Stomach (tissue), 9 donors: ENCODE data around the gene MYH11. TPM values are rescaled to one million over a fixed set of nuclear protein-coding genes. Genes with fewer than 3 reads are reported as not detected.
"Not testable (repeated sequence)": the region's sequence is repeated elsewhere in the genome, so short reads cannot be mapped to it uniquely, and the experiment has no call there.

ENCODE experiments used
- DNase-seq, 2 donors: peaks; one replicate each; pipeline versions ENCODE4 v3.0.0 to v3.0.0-alpha.2; 2013 to 2019
- H3K27ac ChIP-seq, 5 donors: fragments of 200-600 bp in 4 of 5; sonication (generic) in 4 of 5; one replicate each; pipeline ENCODE4 v1.5.1; 2013 to 2019; ENCODE audit warnings: mild to moderate bottlenecking in 1 of 5, moderate library complexity in 1 of 5
- H3K27me3 ChIP-seq, 3 donors: fragments of 200-600 bp; sonication (generic); one replicate each; pipeline ENCODE4 v1.5.1; 2017 to 2019; ENCODE audit warnings: mixed run types in 1 of 3
- H3K36me3 ChIP-seq, 4 donors: fragments of 200-600 bp; sonication (generic); 1 replicate in 3 of 4; 2 replicates in 1 of 4; pipeline ENCODE4 v1.5.1; 2016 to 2019
- H3K4me1 ChIP-seq, 4 donors: fragments of 200-600 bp; sonication (generic); one replicate each; pipeline ENCODE4 v1.5.1; 2016 to 2019
- H3K4me3 ChIP-seq, 4 donors: fragments of 200-600 bp; sonication (generic) in 3 of 4; one replicate each; pipeline ENCODE4 v1.5.1; 2016 to 2019; ENCODE audit warnings: mild to moderate bottlenecking in 1 of 4
- H3K9me3 ChIP-seq, 4 donors: fragments of 200-600 bp; sonication (generic); one replicate each; pipeline ENCODE4 v1.5.1; 2016 to 2019
- EP300 ChIP-seq: sonication (generic); formaldehyde crosslinking; IDR thresholded peaks from one replicate; pipeline ENCODE4 v1.6.1; 2017; ENCODE audit warnings: antibody characterized with exemption
- POLR2A ChIP-seq, 4 donors: fragments of 450-650 bp; IDR thresholded peaks; one replicate each; pipeline ENCODE4 v1.6.1; 2016; ENCODE audit warnings: antibody characterized with exemption in 4 of 4, control low read depth in 2 of 4, mild to moderate bottlenecking in 1 of 4, moderate library complexity in 1 of 4
- POLR2AphosphoS5 ChIP-seq, 3 donors: sonication (generic); formaldehyde crosslinking; IDR thresholded peaks; one replicate each; pipeline ENCODE4 v1.6.1; 2016; ENCODE audit warnings: antibody characterized with exemption in 3 of 3
- WGBS, 5 donors: extraction: QIAGEN DNeasy Blood & Tissue Kit in 3 of 5; methylation state at CpG; one replicate each; pipeline versions ENCODE4 v1.1.5 to v1.1.7; 2013 to 2018; 5-methylcytosine and 5-hydroxymethylcytosine counted together
- intact Hi-C: fragments of 100-400 bp; cut with DNase I; formaldehyde crosslinking; loops from one replicate; pipeline ENCODE4 v1.15.1; 2023; ENCODE audit warnings: low total_unique reads
- polyA plus RNA-seq, 3 donors: library from polyadenylated mRNA; stranded (reverse); fragments of 200-250 nt; gene quantifications; one replicate each; pipeline ENCODE4 v1.2.3, GENCODE V29; 2013
- total RNA-seq, 5 donors: library from RNA; depleted of rRNA; stranded (reverse); fragments of >200 nt; gene quantifications; one replicate each; pipeline versions ENCODE4 v1.1.0 to v1.2.3, GENCODE V29; 2014 to 2016
- TF ChIP-seq, protein P1 (sequence below), 7 experiments: fragments of 450-650 bp in 4 of 7; fragments of 200-600 bp in 3 of 7; sonication (generic) in 3 of 7; IDR thresholded peaks; one replicate each; pipeline ENCODE4 v1.5.1; 2016 to 2019; ENCODE audit warnings: antibody characterized with exemption in 7 of 7, control low read depth in 2 of 7, mild to moderate bottlenecking in 1 of 7
- donor health status: healthy with polysubstance abuse.
- donor health status: Bipolar disorder and iron deficiency.
- donor health status: healthy.

The MYH11 gene
- total and polyA plus RNA-seq, 8 donors = 33.8 to 3,048 (median 865) TPM

DNA sequence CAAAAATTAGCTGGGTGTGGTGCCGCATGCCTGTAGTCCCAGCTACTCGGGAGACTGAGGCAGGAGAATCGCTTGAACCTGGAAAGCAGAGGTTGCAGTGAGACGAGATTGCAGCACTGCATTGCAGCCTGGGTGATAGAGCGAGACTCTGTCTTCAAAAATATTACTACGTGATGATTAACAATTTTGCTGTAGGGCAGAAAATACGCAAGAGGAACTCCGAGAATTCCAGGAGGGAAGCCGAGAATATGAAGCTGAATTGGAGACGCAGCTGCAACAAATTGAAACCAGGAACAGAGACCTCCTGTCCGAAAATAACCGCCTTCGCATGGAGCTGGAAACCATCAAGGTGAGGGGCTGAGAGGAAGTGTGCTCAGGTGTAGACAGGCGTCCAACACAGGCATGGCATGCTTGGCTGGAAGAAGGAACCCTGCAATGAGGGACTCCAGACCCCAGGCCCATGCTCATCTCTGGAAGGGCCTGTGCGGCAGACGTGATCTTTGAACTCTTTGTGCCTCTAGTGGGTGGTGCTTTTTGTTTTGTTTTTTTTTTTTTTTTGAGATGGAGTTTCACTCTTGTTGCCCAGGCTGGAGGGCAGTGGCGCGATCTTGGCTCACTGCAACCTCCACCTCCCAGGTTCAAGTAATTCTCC is 189.6 kb downstream of the MYH11 start:
- Histone ChIP-seq H3K4me3 (no peak overlapping the region), H3K27ac (no peak overlapping the region), H3K27me3 (no peaks in the 10 kb centered on the region), H3K4me1 (peaks cover 0 to 9% (median 4%) of the 10 kb centered on the region in 4 donors), H3K36me3 (peaks cover 38 to 94% (median 85%) of the 10 kb centered on the region in 4 donors), H3K9me3 (no peaks in the 10 kb centered on the region)
- DNase-seq = no peak
- 88 to 95% (median 91%) methylated on average over 17 to 18 of the region's 18 CpGs for WGBS, 5 donors
- intact Hi-C loops = no loop called here
- no peak for TF ChIP-seq POLR2AphosphoS5 (IDR thresholded peaks at IDR 0.05)
- no peak for TF ChIP-seq POLR2A (IDR thresholded peaks at IDR 0.05)

DNA sequence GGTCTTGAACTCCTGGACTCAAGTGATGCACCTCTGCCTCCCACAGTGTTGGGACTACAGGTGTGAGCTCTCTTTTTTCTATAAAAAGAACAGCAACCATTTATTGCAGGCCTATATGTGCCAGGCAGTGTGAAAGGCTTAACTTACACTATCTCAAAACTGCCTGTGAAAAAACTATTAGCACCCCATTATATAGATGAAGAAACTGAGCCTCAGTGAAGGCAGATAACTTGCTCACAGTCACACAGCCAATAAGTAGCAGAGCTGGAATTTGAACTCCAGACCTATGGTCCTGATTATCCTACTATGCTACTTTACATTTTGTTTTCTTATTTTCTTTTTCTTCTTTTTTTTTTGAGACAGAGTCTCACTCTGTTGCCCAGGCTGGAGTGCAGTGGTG is 191.7 kb downstream of the MYH11 start:
- DNase-seq = no peak
- Histone ChIP-seq H3K4me3 (no peak overlapping the region), H3K9me3 (no peaks in the 10 kb centered on the region), H3K36me3 (peaks cover 38 to 85% (median 69%) of the 10 kb centered on the region in 4 donors), H3K4me1 (peaks cover 0 to 5% (median 0%) of the 10 kb centered on the region in 4 donors), H3K27ac (no peak overlapping the region), H3K27me3 (no peaks in the 10 kb centered on the region)
- intact Hi-C loops = no loop called here
- TF ChIP-seq EP300 = no peak
- TF ChIP-seq POLR2A (IDR thresholded peaks at IDR 0.05) = no peak
- TF ChIP-seq POLR2AphosphoS5 (IDR thresholded peaks at IDR 0.05) = no peak
- TF ChIP-seq, protein P1, sequence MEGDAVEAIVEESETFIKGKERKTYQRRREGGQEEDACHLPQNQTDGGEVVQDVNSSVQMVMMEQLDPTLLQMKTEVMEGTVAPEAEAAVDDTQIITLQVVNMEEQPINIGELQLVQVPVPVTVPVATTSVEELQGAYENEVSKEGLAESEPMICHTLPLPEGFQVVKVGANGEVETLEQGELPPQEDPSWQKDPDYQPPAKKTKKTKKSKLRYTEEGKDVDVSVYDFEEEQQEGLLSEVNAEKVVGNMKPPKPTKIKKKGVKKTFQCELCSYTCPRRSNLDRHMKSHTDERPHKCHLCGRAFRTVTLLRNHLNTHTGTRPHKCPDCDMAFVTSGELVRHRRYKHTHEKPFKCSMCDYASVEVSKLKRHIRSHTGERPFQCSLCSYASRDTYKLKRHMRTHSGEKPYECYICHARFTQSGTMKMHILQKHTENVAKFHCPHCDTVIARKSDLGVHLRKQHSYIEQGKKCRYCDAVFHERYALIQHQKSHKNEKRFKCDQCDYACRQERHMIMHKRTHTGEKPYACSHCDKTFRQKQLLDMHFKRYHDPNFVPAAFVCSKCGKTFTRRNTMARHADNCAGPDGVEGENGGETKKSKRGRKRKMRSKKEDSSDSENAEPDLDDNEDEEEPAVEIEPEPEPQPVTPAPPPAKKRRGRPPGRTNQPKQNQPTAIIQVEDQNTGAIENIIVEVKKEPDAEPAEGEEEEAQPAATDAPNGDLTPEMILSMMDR (IDR thresholded peaks at IDR 0.05) = no peak

DNA sequence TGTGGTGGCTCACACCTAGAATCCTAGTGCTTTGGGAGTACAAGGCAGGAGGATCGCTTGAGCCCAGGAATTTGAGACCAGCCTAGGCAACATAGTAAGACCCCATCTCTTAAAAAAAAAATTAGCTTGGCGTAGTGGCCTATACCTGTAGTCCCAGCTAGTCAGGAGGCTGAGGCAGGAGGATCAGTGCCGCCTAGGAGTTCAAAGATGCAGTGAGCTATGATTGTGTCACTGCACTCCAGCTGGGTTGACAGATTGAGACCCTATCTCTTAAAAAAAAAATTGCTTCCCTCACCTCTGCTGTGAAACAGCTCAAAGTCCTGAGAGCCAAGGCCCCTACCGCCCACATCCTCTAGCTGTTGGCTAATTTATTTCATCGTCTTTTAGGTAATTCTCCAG is 196.6 kb downstream of the MYH11 start:
- no peak for DNase-seq
- 92 to 98% (median 96%) methylated on average over 5 of the region's 5 CpGs for WGBS, 5 donors
- intact Hi-C loops = no loop called here
- Histone ChIP-seq H3K27ac (no peak overlapping the region), H3K27me3 (no peaks in the 10 kb centered on the region), H3K36me3 (peaks cover 6 to 36% (median 20%) of the 10 kb centered on the region in 4 donors), H3K4me3 (no peak overlapping the region), H3K9me3 (no peaks in the 10 kb centered on the region), H3K4me1 (peaks cover 0 to 12% (median 0%) of the 10 kb centered on the region in 4 donors)
- no peak for TF ChIP-seq POLR2A (IDR thresholded peaks at IDR 0.05)
- TF ChIP-seq POLR2AphosphoS5 (IDR thresholded peaks at IDR 0.05) = no peak
- TF ChIP-seq, protein P1 (IDR thresholded peaks at IDR 0.05) = no peak
- no peak for TF ChIP-seq EP300

DNA sequence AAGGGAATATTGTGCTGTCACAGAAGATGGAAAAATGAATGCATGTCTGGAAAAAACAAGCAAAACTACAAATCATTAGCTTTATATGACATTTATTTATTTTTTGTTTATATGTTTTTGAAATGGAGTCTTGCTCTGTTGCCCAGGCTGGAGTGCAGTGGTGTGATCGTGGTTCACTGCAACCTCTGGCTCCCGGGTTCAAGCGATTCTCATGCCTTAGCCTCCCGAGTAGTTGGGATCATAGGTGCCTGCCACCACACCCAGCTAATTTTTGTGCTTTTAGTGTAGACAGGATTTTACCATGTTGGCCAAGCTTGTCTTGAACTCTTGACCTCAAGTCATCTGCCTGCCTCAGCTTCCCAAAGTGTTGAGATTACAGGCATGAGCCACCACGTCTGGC is 198.3 kb downstream of the MYH11 start:
- Histone ChIP-seq H3K27ac (no peak overlapping the region), H3K4me1 (peaks cover 5 to 19% (median 10%) of the 10 kb centered on the region in 4 donors), H3K36me3 (peaks cover 0 to 20% (median 9%) of the 10 kb centered on the region in 4 donors), H3K27me3 (no peaks in the 10 kb centered on the region), H3K9me3 (no peaks in the 10 kb centered on the region), H3K4me3 (no peak overlapping the region)
- DNase-seq = no peak
- TF ChIP-seq EP300 (no peak), POLR2AphosphoS5 (IDR thresholded peaks at IDR 0.05) (no peak), POLR2A (IDR thresholded peaks at IDR 0.05) (no peak)
- TF ChIP-seq, protein P1 (IDR thresholded peaks at IDR 0.05) = no peak
- 91 to 94% (median 94%) methylated on average over 5 of the region's 5 CpGs for WGBS, 5 donors
- intact Hi-C loops = no loop called here

DNA sequence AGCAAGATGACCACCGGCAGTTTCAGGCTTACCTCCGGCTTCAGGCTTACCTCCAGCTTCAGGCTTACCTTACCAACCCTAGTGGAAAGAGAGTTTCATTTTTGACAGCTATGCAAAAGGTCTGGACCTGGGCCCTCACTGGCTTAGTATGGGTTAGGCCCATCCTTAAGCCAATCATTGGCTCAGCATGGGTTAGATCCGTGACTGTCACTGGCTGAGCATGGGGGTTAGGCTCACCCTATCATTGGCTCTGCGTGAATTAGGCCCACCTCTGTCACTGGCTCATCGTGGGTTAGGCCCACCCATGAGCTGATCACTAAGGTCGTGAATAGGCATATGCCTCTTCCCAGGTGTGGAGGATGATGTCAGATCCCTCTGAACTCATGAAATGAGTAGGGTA is 198.7 kb downstream of the MYH11 start:
- Histone ChIP-seq H3K27me3 (no peaks in the 10 kb centered on the region), H3K4me1 (peaks cover 5 to 23% (median 13%) of the 10 kb centered on the region in 4 donors), H3K4me3 (no peak overlapping the region), H3K36me3 (peaks cover 0 to 16% (median 7%) of the 10 kb centered on the region in 4 donors), H3K9me3 (no peaks in the 10 kb centered on the region), H3K27ac (no peak overlapping the region)
- TF ChIP-seq POLR2A (IDR thresholded peaks at IDR 0.05) = no peak
- no peak for TF ChIP-seq POLR2AphosphoS5 (IDR thresholded peaks at IDR 0.05)
- TF ChIP-seq EP300 = no peak
- TF ChIP-seq, protein P1 (IDR thresholded peaks at IDR 0.05) = no peak
- intact Hi-C loops = no loop called here
- 87 to 89% (median 88%) methylated on average over 6 of the region's 6 CpGs for WGBS, 5 donors
- no peak for DNase-seq

DNA sequence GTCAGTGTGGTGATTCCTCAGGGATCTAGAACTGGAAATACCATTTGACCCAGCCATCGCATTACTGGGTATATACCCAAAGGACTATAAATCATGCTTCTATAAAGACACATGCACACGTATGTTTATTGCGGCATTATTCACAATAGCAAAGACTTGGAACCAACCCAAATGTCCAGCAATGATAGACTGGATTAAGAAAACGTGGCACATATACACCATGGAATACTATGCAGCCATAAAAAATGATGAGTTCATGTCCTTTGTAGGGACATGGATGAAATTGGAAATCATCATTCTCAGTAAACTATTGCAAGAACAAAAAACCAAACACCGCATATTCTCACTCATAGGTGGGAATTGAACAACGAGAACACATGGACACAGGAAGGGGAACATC is 201.3 kb downstream of the MYH11 start:
- DNase-seq, H3K27ac ChIP-seq, intact Hi-C loops, H3K9me3 ChIP-seq, H3K27me3 ChIP-seq, H3K36me3 ChIP-seq, H3K4me3 ChIP-seq: not testable (repeated sequence)
- WGBS, 5 donors = 94 to 100% (median 99%) methylated on average over 3 to 4 of the region's 6 CpGs
- peaks cover 5 to 48% (median 35%) of the 10 kb centered on the region in 4 donors for H3K4me1 ChIP-seq
